GM18909 (cell line): ENCODE data around the gene GRIN1.
A peak's percentile ranks its signal among the peaks of the same experiment; 100 is the strongest.

ENCODE experiments used
- ATAC-seq: cut with Tn5 transposase; IDR thresholded peaks from one replicate; pipeline ENCODE4 v1.9.1; 2021; ENCODE audit warnings: mild to moderate bottlenecking; ENCODE audit not compliant: unreplicated experiment, poor library complexity

Gene GRIN1

DNA sequence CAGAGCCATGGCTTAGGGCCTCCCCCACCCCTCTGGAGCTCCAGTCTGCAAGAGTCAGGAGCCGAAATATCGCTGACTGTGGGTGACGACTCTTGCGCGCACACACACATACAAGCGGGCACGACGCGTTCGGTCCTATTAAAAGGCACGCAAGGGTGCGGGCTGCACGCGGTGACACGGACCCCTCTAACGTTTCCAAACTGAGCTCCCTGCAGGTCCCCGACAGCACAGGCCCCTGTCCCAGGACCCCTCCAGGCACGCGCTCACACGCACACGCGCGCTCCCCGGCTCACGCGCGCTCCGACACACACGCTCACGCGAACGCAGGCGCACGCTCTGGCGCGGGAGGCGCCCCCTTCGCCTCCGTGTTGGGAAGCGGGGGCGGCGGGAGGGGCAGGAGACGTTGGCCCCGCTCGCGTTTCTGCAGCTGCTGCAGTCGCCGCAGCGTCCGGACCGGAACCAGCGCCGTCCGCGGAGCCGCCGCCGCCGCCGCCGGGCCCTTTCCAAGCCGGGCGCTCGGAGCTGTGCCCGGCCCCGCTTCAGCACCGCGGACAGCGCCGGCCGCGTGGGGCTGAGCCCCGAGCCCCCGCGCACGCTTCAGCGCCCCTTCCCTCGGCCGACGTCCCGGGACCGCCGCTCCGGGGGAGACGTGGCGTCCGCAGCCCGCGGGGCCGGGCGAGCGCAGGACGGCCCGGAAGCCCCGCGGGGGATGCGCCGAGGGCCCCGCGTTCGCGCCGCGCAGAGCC lies at the start of gene GRIN1:
TSS of gene GRIN1 (plus strand) at position 433 of the 746 bp plus-strand sequence. CDS start 333 bp downstream, outside the sequence.
- no peak for ATAC-seq

GRCh38 chr9:137089232-137089947 lies 49.6 kb upstream of the GRIN1 start:
- no peak for ATAC-seq

DNA sequence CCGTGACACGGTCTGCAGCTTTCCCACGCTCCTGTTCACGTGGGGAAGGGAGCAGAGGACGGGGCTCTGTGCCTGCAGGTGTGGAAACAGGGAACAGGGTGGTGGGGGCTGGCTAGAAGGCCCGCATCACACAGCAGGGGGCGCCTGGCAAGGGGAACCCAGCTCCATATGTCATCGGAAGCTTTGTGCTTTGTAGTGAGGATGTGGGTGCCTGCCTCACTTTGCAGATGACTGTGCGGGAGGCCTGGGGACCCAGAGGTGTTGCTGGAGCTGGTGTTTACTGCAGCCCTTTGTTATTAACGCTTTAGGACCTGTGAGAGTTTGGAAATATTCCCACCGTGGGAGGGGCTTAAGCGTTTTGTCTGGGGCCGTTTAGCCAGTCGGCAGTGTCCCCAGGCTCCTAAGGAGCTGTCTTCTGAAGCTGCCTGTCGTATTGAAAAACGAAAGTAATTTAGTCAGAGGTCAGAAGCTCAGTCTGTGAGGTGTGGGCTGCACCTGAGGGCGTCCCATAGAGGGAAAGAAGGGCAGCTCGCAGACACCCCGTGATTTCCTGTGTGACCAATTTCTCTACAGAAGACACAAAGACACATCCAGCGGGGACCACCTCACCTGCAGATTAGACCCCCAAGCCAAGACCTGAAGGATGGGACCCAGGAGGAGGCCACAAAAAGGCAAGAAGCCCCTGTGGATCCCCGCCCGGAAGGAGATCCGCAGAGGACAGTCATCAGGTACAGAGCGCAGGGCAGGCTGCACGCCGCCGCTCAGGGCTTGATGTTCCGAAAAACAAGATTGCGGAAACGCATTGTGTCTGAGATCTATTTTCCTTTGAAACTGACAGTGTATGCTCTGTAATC lies 43.1 kb upstream of the GRIN1 start:
- peak; percentile 79 for ATAC-seq

- no peak for ATAC-seq
Measured at GRCh38 chr9:137096785-137097546, 42.0 kb upstream of the GRIN1 start.

- ATAC-seq = no peak
Measured at GRCh38 chr9:137097761-137098462, 41.0 kb upstream of the GRIN1 start.

DNA sequence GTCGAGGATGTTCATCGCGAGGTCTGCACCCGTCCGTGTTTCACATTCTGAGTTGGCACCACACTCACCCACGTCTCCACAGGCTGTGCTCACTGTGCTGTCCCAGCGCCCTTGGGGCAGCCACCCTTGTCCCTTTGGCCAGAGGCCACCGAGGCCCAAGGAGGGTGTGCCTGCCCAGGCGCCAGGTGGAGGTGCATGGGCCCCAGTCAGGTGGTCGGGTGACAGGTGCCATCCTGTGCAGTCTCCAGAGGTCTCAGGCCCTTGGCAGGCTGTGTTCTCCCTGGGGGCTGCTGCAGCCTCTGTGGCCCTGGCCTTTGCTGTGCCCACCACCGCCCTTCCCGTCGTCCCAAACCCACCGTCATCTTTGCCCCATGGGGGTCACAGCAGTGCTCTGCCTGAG lies 39.7 kb upstream of the GRIN1 start:
- ATAC-seq = no peak

GRCh38 chr9:137103206-137103999 lies 35.6 kb upstream of the GRIN1 start:
- no peak for ATAC-seq

- ATAC-seq = no peak
Measured at GRCh38 chr9:137105814-137106661, 32.9 kb upstream of the GRIN1 start.

DNA sequence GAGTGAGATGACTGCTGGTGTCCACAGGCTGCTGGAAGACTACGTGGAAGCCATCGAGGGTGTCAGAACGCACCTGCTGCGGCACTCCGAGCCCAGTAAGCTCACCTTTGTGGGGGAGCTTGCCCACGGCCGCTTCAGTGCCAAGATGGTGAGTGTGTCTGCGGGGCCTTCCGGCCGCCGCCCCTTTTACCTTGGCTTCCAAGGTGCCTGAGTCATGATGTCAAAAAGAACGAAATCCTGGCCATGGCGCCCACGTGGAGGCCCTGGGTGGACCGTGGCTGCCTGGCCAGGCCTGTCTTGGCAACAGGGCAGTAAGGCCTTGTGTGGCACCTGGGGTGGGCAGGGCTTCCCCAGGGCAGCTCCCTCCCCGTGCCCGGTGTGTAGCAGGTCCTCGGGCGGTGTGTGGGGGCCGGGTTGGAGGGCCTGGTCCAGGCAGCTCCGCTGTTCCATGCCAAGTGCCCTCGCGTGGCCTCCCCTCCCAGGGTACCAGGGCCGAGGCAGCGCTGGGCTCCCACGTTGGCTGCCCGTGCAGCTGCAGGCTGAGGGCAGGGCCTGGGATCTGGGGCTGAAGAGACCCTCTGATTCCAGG lies 32.2 kb upstream of the GRIN1 start:
- ATAC-seq = no peak

DNA sequence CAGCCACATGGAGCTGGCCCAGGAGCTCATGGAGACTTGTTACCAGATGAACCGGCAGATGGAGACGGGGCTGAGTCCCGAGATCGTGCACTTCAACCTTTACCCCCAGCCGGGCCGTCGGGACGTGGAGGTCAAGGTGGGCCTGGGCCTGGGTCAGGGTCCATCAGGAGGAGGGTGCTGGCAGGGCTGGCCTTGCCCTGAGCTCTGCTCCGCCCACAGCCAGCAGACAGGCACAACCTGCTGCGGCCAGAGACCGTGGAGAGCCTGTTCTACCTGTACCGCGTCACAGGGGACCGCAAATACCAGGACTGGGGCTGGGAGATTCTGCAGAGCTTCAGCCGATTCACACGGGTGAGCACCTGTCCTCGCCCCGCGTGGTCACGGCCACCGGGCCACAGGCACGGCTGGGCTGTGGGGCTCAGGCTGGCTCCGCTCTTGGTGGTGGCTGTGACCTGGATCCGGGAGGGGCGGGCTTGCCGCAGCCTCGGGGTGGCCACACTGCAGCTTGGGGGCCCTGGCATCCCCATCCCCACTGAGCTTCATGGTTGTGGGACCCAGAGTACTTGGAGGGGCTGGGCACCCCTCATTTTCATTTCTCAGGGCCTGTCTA lies 31.5 kb upstream of the GRIN1 start:
- ATAC-seq = no peak

DNA sequence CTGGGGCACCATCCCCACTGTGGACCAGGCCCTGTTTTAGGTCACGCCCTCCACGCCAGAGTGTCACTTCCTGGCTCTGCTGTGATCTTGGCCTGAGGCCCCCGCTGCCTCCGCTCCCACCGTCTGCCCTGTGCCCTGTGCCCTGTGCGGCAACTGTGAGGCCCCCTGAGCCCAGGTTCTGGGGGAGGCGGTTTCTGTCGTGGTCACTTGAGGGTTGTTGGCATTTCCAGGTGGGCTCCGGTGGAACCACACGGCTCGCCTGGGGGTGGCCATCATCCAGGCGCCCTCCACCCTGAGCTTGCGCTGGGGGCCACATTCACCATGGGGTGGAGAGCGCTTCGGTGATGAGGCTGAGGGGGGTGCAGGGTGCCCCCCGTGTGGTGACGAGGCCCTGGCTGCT lies 31.0 kb upstream of the GRIN1 start:
- ATAC-seq = no peak

DNA sequence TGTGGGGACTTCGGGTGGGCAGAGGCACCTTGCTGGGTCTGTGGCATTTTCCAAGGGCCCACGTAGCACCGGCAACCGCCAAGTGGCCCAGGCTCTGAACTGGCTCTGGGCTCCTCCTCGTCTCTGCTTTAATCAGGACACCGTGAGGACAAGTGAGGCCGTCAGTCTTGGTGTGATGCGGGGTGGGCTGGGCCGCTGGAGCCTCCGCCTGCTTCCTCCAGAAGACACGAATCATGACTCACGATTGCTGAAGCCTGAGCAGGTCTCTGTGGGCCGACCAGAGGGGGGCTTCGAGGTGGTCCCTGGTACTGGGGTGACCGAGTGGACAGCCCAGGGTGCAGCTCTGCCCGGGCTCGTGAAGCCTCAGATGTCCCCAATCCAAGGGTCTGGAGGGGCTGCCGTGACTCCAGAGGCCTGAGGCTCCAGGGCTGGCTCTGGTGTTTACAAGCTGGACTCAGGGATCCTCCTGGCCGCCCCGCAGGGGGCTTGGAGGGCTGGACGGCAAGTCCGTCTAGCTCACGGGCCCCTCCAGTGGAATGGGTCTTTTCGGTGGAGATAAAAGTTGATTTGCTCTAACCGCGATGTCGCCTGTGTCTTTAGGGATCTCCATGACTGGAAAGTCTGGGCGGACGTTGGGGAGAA lies 30.2 kb upstream of the GRIN1 start:
- ATAC-seq = no peak

DNA sequence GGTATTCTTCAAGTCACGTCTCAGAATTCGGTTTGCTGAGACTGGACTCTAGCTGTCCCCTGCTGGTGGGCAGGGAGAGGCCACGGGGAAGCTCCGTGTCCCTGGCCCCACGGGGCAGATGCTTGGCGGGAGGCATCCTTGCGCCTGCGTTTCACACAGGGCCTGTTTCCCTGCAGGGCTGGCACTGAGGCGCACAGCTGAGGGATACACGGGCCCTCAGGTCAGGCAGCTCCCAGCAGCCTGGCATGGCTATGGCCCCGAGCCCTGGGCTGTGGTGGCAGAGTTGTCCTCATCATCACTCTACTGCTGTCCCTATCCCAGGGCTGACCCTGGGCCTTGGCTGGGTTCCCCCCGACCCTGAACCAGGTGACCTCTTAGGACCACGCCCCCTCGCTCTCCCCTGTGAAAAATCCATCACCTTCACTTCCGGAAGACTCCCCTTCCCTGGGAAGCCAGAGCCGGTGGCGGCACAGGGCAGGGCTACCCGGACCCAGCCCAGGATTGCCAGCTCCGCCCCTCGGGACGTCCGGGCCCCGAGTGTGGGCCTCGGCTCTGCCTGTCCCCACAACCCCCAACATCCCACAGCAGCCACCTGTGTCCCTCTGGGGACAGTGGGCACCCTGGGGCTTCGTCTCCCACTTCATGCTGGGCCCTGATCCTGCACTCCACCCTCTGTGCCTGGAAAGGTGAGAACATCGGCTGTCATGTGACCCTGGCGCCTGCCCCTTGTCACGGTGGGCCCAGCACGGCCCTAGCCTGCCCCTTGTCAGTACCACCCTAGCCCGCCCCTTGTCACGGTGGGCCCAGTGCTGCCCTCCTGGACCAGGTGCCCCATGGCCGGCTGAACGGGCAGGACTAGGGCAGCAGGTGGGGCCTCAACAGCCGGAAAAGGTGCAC lies 29.5 kb upstream of the GRIN1 start:
- ATAC-seq = no peak

DNA sequence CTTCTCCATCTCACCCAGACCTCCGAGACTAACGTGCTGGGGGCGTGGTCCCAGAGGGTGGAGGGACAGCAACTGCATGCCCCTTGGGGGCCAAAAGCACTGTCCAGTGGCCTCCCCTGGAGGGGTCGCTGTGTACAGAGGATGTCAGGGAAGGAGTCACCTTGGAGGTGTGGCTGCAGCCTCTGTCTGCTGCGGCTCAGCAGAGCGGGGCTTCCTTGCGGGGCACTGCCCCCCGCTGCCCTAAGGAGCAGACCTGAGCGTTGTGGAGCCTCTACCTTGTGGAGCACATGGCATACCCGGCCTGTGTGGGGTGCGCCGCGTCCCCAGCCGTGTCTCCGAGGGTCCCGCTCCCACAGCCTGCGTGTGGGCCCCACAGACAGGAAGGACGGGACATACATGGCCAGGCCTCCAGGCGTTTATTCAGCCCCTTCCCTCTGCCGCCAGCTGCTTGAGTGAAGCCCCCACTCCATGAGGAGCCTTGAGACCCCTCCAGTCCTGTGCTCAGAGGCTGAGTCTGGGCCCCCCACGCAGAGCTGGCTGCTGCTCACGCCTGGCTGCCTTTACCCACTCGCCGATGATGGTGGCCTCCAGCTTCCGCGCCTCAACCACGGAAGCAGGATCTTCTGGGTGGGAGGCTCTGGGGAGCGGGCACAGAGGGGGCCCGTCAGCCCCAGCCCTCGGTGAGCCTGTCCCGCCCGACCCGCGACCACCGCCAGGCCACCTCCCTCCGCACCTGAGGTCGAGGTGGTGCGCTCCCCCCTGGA lies 28.6 kb upstream of the GRIN1 start:
- ATAC-seq = no peak
